PC-3 (cell line): ENCODE measurements around the gene EEIG2. TPM values are rescaled to one million over a fixed set of nuclear protein-coding genes. Genes with fewer than 3 reads are reported as not detected.

ENCODE experiments used
- ATAC-seq: fragments of 200-7000 bp; cut with Tn5 transposase; 2 replicates; pipeline ENCODE4 v1.9.1; 2020; ENCODE audit warnings: mild to moderate bottlenecking, moderate library complexity
- BruUV-seq: library from RNA; stranded (reverse); fragments of 400-500 nt; replicated peaks from 2 replicates; lab custom pipeline; 2021; lab: Mats Ljungman, UMichigan
- CTCF ChIA-PET: fragments of 300-600 bp; sonication (Branson Sonifier 250); formaldehyde crosslinking; loops from one replicate; lab custom pipeline; 2022; ENCODE audit warnings: antibody characterized with exemption; lab: Charles Lee
- POLR2A ChIA-PET: fragments of 300-600 bp; sonication (Branson Sonifier 250); formaldehyde crosslinking; loops from one replicate; lab custom pipeline; 2022; ENCODE audit warnings: antibody characterized with exemption; ENCODE audit not compliant: unreplicated experiment; lab: Charles Lee
- DNase-seq: peaks from one replicate; pipeline ENCODE4 v3.0.0-alpha.2; 2015
- H2AFZ ChIP-seq: fragments of 300-600 bp; sonication (generic); 2 replicates; pipeline ENCODE4 v1.6.0; 2016; ENCODE audit warnings: antibody characterized with exemption, low read length
- H3F3A ChIP-seq: fragments of 300-600 bp; sonication (generic); one replicate; pipeline ENCODE4 v1.6.0; 2017; ENCODE audit warnings: antibody characterized with exemption, low read length, control low read depth, mild to moderate bottlenecking; ENCODE audit not compliant: unreplicated experiment
- H3K27ac ChIP-seq: fragments of 300-600 bp; sonication (generic); 2 replicates; pipeline ENCODE4 v1.5.1; 2016; ENCODE audit warnings: mild to moderate bottlenecking, low read length
- H3K27me3 ChIP-seq: fragments of 300-600 bp; sonication (generic); 2 replicates; pipeline ENCODE4 v1.6.1; 2016; ENCODE audit warnings: low read length, mixed read lengths
- H3K36me3 ChIP-seq: fragments of 300-600 bp; sonication (generic); 2 replicates; pipeline ENCODE4 v1.6.1; 2016; ENCODE audit warnings: low read depth, mixed run types, low read length, mixed read lengths
- H3K4me1 ChIP-seq: fragments of 300-600 bp; sonication (generic); 2 replicates; pipeline ENCODE4 v1.5.1; 2016; ENCODE audit warnings: low read length; ENCODE audit not compliant: insufficient read depth
- H3K4me2 ChIP-seq: fragments of 300-600 bp; sonication (generic); 2 replicates; pipeline ENCODE4 v1.6.0; 2016; ENCODE audit warnings: low read length
- H3K4me3 ChIP-seq: fragments of 300-600 bp; sonication (generic); 2 replicates; pipeline ENCODE4 v1.5.1; 2016; ENCODE audit warnings: mild to moderate bottlenecking, low read length, mixed read lengths
- H3K79me2 ChIP-seq: fragments of 300-600 bp; sonication (generic); 2 replicates; pipeline ENCODE4 v1.6.1; 2017; ENCODE audit warnings: low read length, mixed read lengths
- H3K9ac ChIP-seq: fragments of 300-600 bp; sonication (generic); 2 replicates; pipeline ENCODE4 v1.6.0; 2016; ENCODE audit warnings: mild to moderate bottlenecking, low read length
- H3K9me2 ChIP-seq: fragments of 300-600 bp; sonication (generic); replicated peaks from 2 replicates; pipeline ENCODE4 v1.6.1; 2016; ENCODE audit warnings: mixed run types, low read length, mixed read lengths
- H3K9me3 ChIP-seq: fragments of 300-600 bp; sonication (generic); 2 replicates; pipeline ENCODE4 v1.6.1; 2016; ENCODE audit warnings: low read length, mixed read lengths
- H4K20me1 ChIP-seq: fragments of 300-600 bp; sonication (generic); 2 replicates; pipeline ENCODE4 v1.6.1; 2016; ENCODE audit warnings: low read length, mixed read lengths
- CTCF ChIP-seq: fragments of 300-600 bp; sonication (generic); conservative IDR thresholded peaks from 2 replicates; pipeline ENCODE4 v1.5.1; 2017; ENCODE audit warnings: antibody characterized with exemption, low read depth, mild to moderate bottlenecking, low read length
- EZH2 ChIP-seq: fragments of 300-600 bp; sonication (generic); IDR thresholded peaks from one replicate; pipeline ENCODE4 v1.6.1; 2017; ENCODE audit warnings: antibody characterized with exemption, mild to moderate bottlenecking, low read length; ENCODE audit not compliant: unreplicated experiment
- EZH2phosphoT487 ChIP-seq: fragments of 300-600 bp; sonication (generic); IDR thresholded peaks from 2 replicates; pipeline ENCODE4 v1.6.1; 2018; ENCODE audit warnings: mild to moderate bottlenecking, antibody characterized with exemption, low read length, borderline replicate concordance
- intact Hi-C: fragments of 100-400 bp; cut with micrococcal nuclease; formaldehyde crosslinking; loops from 2 replicates; pipeline ENCODE4 v1.9.0; 2023
- total RNA-seq: library from RNA; depleted of rRNA; stranded (reverse); fragments of >200 nt; gene quantifications from 2 replicates; pipeline ENCODE4 v1.2.3, GENCODE V29; 2014

EEIG2 gene
- total RNA-seq, 1 experiment from 2014 or later: 6.2 TPM

GRCh38 chr1:108583757-108584427 is 24.0 kb downstream of the EEIG2 start:
- no peaks in the 10 kb centered on the region for H3F3A ChIP-seq
- ATAC-seq (peak; percentile 16), DNase-seq (no peak)
- intact Hi-C loops: no loop called here
- peak overlapping the region; percentile 88 for H3K27ac ChIP-seq
- peak overlapping the region; percentile 40 for H3K9ac ChIP-seq
- H3K4me1 ChIP-seq: peaks cover 18% of the 10 kb centered on the region
- H3K9me3 ChIP-seq: peaks cover 7% of the 10 kb centered on the region
- H3K79me2 ChIP-seq: no peaks in the 10 kb centered on the region
- ChIA-PET POLR2A (no interaction called here), CTCF (no interaction called here)
- no TSS peak for BruUV-seq
- no peak overlapping the region for H3K4me3 ChIP-seq
- TF ChIP-seq CTCF (no peak), EZH2 (no peak), EZH2phosphoT487 (no peak)
- no peak overlapping the region for H2AFZ ChIP-seq
- no peaks in the 10 kb centered on the region for H3K9me2 ChIP-seq
- no peaks in the 10 kb centered on the region for H3K36me3 ChIP-seq
- no peaks in the 10 kb centered on the region for H3K27me3 ChIP-seq
- no peaks in the 10 kb centered on the region for H4K20me1 ChIP-seq
- H3K4me2 ChIP-seq: peak overlapping the region; percentile 65

DNA sequence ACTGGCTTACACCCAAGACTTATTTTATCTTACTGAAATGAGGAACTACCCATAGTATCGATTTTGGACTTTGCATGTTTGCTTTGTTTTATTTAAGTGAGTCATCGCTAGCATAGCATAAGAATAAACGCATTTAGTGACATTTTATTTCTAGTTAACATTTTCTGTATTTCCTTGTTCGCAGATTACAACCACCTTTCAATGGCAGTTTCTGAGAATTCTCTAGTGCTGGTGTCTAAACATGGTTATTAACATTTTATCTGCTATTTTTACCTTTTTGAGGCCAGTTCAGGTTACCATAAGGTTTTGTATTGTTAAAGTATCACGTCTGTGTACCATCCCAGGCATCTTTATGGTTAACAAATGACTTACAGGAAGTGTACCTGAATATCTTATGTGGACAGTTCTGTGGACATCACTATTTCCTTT is 24.5 kb downstream of the EEIG2 start:
- Histone ChIP-seq H3K9me3 (peaks cover 7% of the 10 kb centered on the region), H3K36me3 (no peaks in the 10 kb centered on the region), H3F3A (no peaks in the 10 kb centered on the region), H3K4me1 (peaks cover 18% of the 10 kb centered on the region), H3K9ac (peak overlapping the region; percentile 55), H3K79me2 (no peaks in the 10 kb centered on the region), H3K4me2 (peak overlapping the region; percentile 65), H3K27me3 (no peaks in the 10 kb centered on the region), H3K9me2 (no peaks in the 10 kb centered on the region), H3K27ac (peak overlapping the region; percentile 88), H2AFZ (peak overlapping the region; percentile 14), H4K20me1 (no peaks in the 10 kb centered on the region), H3K4me3 (peak overlapping the region; percentile 11; the same call in 1 of the 2 replicates)
- ChIA-PET POLR2A (no interaction called here), CTCF (interaction anchor here (1.0 kb wide), 1 partner anchor 24 kb away, joined by 3 read pairs; the partner anchor contains the start of gene EEIG2)
- BruUV-seq: no TSS peak
- ATAC-seq (peak; percentile 85), DNase-seq (peak; percentile 51)
- intact Hi-C loops: no loop called here
- TF ChIP-seq CTCF (no peak), EZH2phosphoT487 (no peak), EZH2 (no peak)

GRCh38 chr1:108585313-108585712 is 25.4 kb downstream of the EEIG2 start:
- no peaks in the 10 kb centered on the region for H3F3A ChIP-seq
- peak overlapping the region; percentile 88 for H3K27ac ChIP-seq
- H4K20me1 ChIP-seq: no peaks in the 10 kb centered on the region
- no peak overlapping the region for H3K4me3 ChIP-seq
- no peak overlapping the region for H2AFZ ChIP-seq
- H3K9me2 ChIP-seq: no peaks in the 10 kb centered on the region
- peaks cover 7% of the 10 kb centered on the region for H3K9me3 ChIP-seq
- no TSS peak for BruUV-seq
- DNase-seq (no peak), ATAC-seq (no peak)
- H3K4me2 ChIP-seq: peak overlapping the region; percentile 65; the same call in 1 of the 2 replicates
- H3K4me1 ChIP-seq: peaks cover 22% of the 10 kb centered on the region
- TF ChIP-seq EZH2phosphoT487 (no peak), EZH2 (no peak), CTCF (no peak)
- ChIA-PET CTCF (interaction anchor here (1.0 kb wide), 1 partner anchor 25 kb away, joined by 3 read pairs; the partner anchor contains the start of gene EEIG2), POLR2A (no interaction called here)
- intact Hi-C loops: no loop called here
- H3K36me3 ChIP-seq: no peaks in the 10 kb centered on the region
- H3K79me2 ChIP-seq: no peaks in the 10 kb centered on the region
- H3K27me3 ChIP-seq: no peaks in the 10 kb centered on the region
- peak overlapping the region; percentile 55 for H3K9ac ChIP-seq
